NK-92 (cell line): ENCODE measurements around the gene TUBB.

Experiments
- DNase-seq: peaks from one replicate; lab custom pipeline; 2025; ENCODE audit not compliant: unreplicated experiment; lab: John Stamatoyannopoulos, UW

The TUBB gene

GRCh38 chr6:30719791-30720737, at the start of gene TUBB:
Gene TUBB, plus strand, starts transcription at chr6:30720352. Its CDS starts 155 bp downstream, at chr6:30720507.
- peak; percentile 67 for DNase-seq

DNA sequence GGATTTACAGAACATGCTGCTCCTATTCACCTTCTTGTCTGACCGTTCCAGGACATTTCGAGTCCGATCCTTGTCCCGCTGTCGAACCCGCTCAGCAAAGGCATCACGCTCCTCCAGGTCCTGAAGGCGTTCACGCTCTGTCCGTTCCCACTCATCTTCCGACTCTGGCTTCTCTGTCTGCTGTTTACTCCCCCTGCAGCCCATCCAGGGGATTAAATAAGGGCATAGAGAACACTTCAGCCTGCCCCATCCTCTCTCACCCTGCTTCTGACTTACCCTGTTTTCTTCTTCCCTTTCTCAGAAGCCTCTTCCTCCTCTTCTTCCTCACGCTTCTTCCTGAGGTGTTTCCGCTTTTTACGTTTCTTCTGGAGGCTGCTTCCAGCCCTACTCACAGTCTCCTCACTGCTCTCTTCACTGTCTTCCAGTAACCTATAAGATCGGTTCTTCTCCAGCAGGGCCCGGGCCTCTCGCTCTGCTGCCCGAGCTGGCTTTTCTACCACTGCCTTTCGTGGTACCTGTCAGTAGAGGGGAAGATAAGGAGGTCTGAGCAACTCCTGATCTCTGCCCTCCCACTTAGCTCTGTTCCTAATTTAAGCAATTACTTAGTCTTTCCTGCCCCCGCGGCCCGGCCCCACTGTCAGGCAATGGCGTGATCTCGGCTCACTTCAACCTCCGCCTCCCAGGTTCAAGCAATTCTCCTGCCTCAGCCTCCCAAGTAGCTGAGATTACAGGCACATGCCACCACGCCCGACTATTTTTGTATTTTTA, 49.2 kb upstream of the TUBB start:
- no peak for DNase-seq

- DNase-seq = no peak
Measured at GRCh38 chr6:30672445-30673253, 47.5 kb upstream of the TUBB start, which contains the start of gene DHX16. Gene DHX16, minus strand, starts transcription at chr6:30673006. Its CDS starts 165 bp downstream, at chr6:30672841.

DNA sequence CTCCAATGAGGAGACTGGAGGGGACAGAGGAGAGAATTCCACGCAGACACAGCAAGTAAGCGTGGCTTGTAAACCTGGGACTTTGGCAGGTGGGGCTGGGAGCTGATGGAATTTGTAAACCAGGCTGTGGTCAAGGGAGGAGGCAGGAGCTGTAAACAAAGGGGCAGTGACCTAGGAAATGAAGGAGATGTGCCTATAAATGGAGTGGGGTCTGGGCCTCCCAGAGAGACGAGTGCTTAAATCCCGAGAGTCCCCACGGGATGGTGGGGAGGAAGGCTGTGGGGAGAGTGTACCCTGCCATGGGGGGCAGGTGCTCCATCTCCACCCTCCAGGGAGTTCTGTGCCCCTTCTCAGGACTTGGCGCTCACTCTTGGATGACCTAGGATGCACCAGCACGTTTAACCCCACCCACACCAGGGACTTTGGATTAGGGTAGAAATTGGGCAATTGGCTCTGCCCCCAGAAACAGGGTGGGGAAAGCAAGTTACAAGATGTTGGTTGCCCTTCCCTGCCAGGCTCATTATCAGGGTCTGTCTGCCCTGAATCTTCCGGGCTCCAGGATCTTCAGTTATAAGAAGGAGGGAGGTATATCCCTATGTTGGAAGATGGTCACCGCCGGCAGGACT, 43.4 kb upstream of the TUBB start:
- no peak for DNase-seq

- DNase-seq = no peak
Measured at GRCh38 chr6:30678964-30679726, 41.0 kb upstream of the TUBB start.

GRCh38 chr6:30679765-30680535, 40.2 kb upstream of the TUBB start:
- DNase-seq = no peak

GRCh38 chr6:30681766-30682142, 38.4 kb upstream of the TUBB start:
- no peak for DNase-seq

DNA sequence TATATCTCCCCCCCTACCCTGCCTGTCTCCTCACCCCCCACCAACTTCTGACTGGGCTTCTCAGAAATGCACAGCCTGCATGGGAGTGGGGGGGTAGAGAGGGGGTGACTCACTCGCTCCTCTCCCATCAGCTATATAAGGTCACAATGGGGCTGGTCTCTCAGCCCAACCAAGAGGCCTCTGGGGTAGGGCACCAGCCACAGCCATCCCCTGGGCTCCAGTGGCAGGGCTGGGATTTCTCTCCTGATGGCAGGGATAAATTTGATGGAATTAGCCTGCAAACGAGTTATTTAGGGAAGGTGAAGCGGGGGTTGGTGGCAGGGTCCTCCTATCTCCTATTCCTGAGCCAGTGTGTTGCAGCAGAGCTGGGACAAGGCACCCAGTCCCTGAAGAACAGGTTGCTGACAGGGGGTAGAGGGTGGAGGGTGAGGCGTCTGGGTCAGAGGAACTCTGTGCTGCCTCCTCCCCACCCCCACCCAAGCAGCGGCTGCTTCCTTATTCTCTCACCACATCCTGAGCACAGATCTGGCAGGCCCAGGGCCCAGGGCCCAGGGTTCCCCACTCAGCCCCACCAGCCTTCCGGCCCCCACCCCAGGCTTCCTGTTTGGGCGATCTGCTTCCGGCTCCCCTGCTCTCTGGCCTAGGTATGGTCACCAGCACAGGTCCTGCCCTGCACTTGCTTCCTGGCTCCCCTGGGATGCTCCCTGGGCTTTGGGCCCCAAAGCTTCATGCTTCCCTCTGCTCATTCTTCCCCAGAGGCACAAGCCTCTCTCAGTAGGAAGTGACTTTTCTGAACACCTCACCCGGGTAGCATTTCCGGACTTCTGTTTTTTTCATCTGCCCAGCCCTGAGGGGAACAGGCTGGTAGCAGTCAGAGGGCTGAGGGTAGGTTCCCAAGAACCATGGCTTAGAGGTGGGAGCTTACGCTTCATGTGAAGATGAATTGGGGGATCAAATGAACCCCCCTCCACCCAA, 37.7 kb upstream of the TUBB start:
- DNase-seq = no peak

DNA sequence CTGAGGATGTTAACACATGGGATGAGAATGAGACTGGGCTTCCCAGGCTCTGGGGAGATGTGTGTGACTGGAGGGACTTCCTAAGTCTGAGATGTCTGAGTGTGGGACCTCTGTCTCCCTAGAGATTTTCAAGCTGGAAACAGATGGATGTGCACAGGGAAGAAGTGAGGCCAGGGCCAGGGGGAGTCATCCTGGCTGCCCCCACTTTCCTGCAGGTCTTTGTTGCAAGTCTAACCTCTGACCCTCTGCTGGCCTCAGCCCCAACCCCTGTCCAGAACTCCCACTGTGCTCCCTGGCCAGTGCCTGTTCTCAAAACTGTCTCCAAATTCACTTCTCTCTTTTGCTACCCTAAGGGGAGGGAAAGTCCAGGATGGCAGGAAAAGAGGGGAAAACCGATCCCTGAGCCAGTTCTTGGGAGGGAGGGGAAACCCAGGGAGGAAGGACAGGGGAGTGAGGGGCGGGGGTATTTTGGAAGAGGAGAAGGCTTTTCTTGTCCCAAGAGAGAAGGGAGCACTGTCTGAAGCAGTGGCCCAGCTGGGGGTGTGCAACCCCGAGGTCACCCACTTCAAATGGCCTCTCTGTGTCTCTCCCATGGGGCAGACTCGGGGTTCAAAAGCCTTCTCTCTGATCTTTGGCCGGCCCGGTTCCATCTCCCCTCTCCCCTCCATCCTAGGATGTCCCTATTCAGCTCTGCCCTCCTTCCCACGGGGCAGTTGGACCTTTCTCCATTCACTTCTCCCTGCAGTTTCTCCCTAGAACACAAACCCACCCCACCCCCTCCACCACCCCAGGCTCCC, 36.8 kb upstream of the TUBB start:
- DNase-seq = no peak

- DNase-seq = no peak
Measured at GRCh38 chr6:30683980-30684338, 36.2 kb upstream of the TUBB start.

DNA sequence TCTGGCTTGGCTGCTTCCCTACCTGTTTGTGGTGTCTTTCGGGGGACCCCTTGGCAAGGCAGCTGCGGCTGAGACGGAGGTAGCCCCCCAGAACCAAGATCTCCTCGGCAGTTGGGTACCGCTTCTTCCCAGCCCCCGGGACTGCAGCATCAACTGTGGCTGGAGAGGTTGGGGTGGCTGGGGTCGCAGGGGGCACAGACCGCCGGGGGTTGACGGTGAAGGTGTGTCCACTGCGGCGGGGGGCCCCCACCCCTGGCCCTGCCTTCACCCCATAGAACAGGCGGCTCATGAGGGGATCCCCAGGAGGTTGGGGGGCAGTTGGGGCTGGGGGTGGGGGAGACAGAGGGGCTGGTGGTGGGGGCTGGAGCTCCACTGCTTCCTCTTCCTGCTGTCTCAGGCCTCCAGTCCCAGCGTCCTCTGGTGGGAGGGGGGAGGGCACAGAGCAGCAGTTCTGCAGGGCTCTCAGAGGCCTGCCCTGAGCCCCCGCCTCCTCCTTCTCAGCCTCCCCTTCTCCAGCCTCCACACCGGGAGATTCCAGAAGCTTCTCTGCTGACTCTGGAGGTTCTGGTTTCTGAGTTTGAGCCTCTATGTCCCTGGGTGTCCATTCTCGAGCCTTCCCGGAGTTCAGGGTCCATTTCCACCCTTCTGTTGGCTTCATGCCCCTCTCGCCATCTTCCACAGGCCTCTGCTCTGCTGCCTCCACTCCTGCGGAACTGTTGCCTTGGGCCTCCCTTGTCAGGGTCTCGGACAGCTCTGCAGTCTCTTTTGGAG, 35.6 kb upstream of the TUBB start:
- DNase-seq = no peak

- DNase-seq = no peak
Measured at GRCh38 chr6:30685157-30686008, 34.8 kb upstream of the TUBB start.

- no peak for DNase-seq
Measured at GRCh38 chr6:30686009-30686907, 33.9 kb upstream of the TUBB start, which contains the start of gene PPP1R18. Gene PPP1R18, minus strand, starts transcription at chr6:30686645. Its CDS starts 627 bp downstream, at chr6:30686018.

GRCh38 chr6:30686908-30687658, 33.1 kb upstream of the TUBB start:
- DNase-seq = no peak
